ENCODE results near the gene ZBTB38. TPM values are rescaled to one million over a fixed set of nuclear protein-coding genes. Genes with fewer than 3 reads are reported as not detected.
A peak's percentile ranks its signal among the peaks of the same experiment; 100 is the strongest.

Gene ZBTB38
- polyA plus RNA-seq, 1 donor: 16.7 TPM

DNA sequence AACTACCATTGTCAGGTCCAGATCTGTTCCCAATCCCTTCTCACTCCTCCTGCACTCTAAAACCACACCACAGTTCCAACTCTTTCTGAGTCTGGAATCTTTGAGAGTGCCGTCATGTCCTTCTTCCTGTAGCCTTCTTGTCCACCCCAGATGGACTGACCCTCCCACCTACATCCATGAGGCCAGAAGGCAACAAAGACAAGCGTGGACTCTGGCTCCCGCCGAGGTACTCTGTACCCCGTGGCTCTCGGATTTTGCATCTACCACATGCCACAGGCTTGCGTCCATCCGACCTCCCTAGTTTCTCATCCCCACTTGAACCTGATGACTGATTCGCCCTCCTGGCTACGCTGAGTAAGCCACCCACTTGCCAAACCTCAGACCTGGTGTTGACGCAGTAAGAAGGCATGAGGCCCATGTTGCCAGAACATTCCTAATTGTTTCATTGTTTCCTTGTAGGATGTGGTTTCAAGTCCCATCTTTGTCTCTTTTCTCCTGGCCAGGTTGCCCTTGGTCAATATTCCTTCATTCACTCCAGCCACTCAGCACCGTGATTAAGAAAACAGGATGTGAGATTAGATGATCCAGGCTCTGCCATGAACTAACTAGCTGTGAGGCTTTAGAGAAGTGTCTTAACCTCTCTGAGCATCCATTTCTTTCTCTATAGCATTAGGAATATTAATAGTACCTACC, 1.1 kb upstream of the ZBTB38 start:
- no peak for DNase-seq (ENCODE audit: low read depth)

DNA sequence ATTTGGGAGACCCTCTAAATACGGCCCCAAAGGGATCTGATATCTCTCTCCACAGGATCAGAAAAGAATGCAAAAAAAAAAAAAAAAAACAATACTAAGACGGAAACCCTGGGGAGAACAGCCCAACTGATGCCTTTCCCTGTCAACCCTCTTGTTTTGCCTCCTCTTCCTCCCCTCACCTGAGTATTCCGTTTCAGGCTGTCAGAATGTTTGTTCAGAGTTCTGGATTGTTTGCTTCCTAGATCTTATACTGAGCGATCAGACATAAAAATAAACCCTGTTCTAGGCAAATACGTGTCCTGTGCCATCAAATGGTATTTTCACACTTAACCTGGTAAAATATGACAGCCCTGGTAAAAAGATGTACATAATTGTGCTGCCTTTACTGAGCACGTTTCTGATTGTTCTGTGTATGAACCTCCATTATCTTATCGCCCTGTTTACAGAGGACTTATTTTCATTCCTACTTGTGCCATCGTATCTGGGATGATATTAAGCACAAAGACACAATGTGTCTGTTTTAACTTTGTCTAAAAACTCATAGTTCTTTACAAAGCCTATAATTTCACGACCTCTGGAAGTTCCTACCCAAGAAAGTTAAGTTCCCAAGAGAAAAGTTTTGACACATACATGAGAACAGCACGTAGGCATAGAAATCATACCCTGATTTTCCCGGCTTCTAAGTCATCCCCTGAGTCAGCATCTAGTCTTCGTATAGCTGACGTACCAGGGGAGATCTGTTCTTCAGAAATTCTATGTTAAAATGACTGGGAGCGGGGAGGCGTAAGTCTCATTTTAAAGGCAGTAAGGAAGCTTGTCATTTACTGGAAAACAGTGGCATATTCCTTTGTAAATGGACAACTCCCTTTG, 856 bp downstream of the ZBTB38 start:
- no peak for DNase-seq (ENCODE audit: low read depth)

- peak; percentile 77 for DNase-seq (ENCODE audit: low read depth)
Observed at GRCh38 chr3:141370065-141370533, 1.8 kb downstream of the ZBTB38 start.

- no peak for DNase-seq (ENCODE audit: low read depth)
Observed at GRCh38 chr3:141371882-141372281, 3.6 kb downstream of the ZBTB38 start.

DNA sequence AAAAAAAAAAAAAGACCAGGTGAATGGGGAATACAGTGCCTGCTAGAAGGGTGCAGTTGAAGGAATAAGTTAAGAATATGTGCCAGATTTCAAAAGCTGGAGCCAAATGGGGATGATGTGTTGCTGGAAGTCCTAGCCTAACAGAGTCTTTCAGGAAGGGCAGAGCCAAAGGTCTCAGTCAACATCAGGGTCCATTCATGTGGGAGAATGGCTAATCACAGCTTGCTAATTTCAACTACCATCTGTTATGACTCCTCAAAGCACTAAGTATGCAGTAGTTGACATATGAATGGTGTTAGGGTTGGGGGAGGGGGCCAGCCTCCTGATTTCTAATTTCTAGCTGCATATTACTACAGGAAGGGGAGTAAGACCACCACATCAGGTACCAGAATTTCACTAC, 4.4 kb downstream of the ZBTB38 start:
- no peak for DNase-seq (ENCODE audit: low read depth)

DNA sequence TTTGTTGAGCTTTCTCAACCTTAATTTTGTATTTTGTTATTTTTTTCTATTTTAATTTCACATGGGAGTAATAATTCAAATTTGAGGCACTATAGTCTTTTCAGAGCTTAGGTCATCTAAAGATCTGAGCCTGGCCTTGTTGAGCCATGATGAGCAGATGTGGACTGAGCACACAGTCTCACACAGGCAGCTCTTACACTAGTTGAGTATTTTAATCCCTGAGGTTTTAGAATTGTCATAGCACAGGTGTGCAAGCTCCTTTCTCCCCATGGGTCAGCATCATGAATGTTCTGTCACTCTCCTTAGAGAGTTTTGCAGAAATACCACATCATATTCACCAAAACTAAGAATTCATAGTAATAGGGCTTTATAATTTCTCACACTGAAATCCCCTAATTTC, 4.9 kb downstream of the ZBTB38 start:
- DNase-seq (ENCODE audit: low read depth): no peak

GRCh38 chr3:141373768-141374526, 5.6 kb downstream of the ZBTB38 start:
- no peak for DNase-seq (ENCODE audit: low read depth)

DNA sequence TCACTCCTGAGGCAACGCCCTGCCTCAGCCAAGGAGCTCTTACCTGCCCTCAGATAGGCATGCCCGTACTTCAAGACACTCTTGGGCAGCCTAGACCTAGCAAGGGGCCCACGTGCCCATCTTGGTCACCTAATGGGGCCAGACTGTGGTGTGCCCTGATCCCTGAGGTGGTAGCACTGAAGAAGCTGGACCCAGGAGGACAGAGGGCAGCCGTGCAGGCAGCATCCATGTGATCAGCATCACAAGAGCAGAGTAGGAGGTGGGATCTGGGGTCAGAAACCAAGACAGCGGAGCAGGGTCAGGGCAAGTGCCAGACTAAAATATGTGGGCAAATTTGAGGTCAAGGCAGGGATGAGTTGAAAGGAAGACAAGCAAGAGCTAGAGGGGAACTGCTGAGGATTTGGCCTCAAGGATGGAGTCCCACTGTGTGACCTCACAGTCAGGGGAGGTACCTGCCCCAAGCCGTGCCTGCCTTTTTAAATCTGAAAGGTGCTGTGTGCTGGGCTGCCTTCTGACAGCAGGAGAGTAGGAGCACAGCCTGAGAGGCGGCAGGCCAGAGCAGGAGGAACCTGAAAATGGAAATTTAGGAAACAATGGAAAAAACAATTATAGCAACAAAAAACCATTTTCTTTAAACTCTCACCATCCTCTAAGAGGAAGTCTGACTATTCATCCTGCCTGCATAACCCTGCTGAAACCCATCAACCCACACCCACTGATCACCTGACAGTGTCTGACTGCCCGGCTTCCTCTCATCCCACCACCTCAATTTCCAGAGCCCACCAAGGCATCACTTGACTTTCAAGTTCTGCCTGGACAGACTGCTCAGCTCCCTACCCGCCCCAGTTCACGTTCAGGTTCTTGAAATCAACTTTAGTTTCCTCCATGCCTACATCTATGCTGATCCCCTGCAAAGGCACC, 7.3 kb downstream of the ZBTB38 start:
- no peak for DNase-seq (ENCODE audit: low read depth)

DNA sequence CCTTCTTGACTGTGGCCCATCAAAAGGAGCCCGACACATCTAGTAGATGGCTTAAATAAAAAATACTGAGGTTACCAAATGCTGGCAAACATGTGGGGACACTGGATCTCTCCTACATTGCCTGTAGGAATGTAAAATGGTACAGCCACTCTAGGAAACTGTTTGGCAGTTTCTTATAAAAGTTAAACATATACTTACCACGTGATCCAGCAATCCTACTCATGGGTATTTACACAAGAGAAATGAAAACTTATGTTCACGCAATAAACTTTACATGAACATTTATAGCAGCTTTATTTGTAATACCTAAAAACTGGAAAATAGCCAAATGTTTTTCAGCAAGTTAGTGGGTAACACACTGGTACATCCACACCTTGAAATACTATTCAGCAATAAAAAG, 9.1 kb downstream of the ZBTB38 start:
- DNase-seq (ENCODE audit: low read depth): no peak

DNA sequence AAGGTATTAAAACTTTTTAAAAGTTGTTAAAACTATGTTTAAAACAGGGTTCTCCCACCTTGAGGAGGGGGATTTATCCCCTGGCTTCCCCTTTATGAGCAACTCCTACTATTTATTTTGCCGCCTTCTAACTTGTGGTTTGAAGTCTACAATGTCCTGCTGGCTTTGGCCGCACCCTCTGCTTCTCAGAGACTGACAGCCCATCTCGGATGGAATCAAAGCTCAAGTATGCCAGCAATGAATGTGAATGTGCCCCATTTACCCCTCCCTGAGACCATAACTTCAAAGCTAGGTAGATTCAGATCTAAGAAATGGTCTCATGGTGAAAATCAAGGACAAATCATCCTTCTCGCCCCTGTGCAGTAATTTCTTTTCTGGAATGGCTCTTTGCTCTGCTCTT, 10.3 kb downstream of the ZBTB38 start:
- DNase-seq (ENCODE audit: low read depth): no peak

- no peak for DNase-seq (ENCODE audit: low read depth)
Observed at GRCh38 chr3:141379250-141379966, 11.1 kb downstream of the ZBTB38 start.

DNA sequence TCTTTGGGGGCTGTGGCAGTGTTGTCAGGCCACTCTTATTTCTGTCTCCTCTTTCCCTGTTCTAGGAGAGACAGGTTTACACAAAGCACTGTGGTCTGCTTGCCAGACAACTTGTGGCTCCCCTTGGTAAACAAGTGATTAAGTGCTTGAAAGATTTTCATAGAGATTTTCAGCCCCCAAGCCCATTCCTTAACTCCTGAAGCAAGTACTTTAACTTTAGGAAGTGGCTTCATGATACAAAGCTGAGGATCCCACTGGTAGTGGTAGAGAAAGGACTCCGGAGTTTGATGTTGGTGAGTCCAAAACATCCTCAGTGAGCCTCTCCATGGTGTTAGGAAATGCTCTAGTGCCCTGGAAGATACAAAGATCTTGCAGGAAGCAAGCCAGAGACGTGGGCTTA, 12.0 kb downstream of the ZBTB38 start:
- no peak for DNase-seq (ENCODE audit: low read depth)

DNA sequence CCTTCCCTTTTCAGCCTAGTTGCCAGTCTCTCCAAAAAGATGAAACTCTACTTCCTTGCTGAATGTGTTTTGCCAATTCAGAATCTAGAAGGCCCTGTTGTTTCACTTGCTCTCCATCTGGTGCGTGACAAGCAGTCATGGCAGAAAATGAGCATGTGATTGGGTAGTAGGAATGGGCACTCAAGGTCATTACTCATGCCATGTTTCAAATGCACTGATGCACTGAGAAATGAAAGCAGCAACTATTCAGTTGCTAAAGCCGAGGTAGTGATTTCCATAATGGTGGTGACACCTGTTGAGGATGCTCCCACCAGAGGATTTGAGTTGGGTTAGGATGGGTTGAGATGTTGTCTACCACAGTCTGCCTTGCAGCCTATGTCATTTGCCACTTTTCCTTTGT, 12.7 kb downstream of the ZBTB38 start:
- no peak for DNase-seq (ENCODE audit: low read depth)

DNA sequence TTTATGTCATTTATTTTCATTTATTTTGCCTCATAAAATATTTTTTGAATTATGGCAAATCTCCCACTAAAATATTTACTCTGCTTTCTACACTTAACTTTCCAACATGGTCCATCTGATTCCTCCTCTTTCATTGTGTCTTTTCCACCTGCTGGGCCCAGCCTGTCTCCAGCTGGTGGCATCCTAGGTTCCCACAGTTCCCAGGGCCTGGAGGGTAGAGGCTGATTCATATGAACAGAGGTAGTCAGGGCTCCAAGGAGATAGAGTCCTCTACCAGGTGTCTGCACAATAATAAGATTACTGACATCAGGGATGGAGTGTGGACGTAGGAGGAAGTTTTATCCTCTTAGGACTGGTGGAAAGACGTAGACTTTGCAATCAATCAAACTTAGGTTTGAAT, 14.3 kb downstream of the ZBTB38 start:
- no peak for DNase-seq (ENCODE audit: low read depth)

- no peak for DNase-seq (ENCODE audit: low read depth)
Observed at GRCh38 chr3:141383555-141384129, 15.3 kb downstream of the ZBTB38 start.

GRCh38 chr3:141384157-141384556, 15.9 kb downstream of the ZBTB38 start:
- DNase-seq (ENCODE audit: low read depth): no peak

DNA sequence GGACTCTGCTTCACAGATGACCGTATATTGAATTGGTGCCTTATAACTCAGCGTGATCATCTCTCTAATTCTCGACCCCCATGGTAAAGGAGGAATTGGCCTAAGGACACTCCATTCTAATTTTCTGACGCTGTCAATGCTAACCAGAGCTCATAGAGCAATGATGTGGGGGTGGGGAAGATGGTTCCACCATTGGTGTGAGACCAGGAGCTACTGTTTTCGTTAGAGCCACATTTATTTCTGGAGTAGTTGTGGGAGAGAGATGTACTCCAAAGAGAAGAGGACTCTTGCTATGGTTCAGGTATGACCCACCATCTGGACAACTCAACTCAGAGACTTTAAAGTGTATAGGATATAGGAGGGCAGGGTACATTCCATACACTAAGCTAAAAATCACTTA, 16.3 kb downstream of the ZBTB38 start:
- no peak for DNase-seq (ENCODE audit: low read depth)

- no peak for DNase-seq (ENCODE audit: low read depth)
Observed at GRCh38 chr3:141385406-141386125, 17.3 kb downstream of the ZBTB38 start.

DNA sequence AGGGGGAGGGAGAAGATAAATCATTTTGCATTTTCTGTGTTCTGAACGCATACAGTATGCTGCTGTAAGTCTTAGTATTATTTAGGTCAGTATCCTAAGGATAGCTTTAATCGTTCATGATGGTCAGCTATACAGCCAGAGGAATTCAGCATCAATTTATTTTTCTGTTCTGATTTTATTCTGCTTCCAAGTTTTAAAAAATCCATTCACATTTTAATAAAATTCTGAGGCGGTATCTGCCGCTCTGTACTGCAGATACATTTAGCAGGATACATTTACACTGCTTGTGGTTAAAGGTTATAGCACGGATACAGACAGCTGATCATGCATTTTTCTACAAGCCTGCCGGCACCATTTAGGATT, 17.8 kb downstream of the ZBTB38 start:
- DNase-seq (ENCODE audit: low read depth): no peak

Measured in forelimb muscle (tissue), 1 donor.